G401 (cell line): Measurements from ENCODE around the gene CAPN12. TPM values are rescaled to one million over a fixed set of nuclear protein-coding genes. Genes with fewer than 3 reads are reported as not detected.

Source experiments
- DNase-seq: peaks from one replicate; pipeline ENCODE4 v3.0.0-alpha.2; 2015; ENCODE audit warnings: low spot score
- in situ Hi-C: cut with HindIII; loops from 2 replicates; pipeline ENCODE4 v1.10.0; 2016; ENCODE audit warnings: low sequenced_read_pairs, mixed read lengths
- total RNA-seq: library from RNA; depleted of rRNA; stranded (reverse); fragments of >200 nt; shearing (Covaris generic); gene quantifications from 2 replicates; pipeline ENCODE4 v1.2.3, GENCODE V29; 2014; rRNA removed

The CAPN12 gene
- total RNA-seq, 1 experiment from 2014 or later: 5.3 TPM

- peak; percentile 36 for DNase-seq
- in situ Hi-C loops: no loop called here
Measured at GRCh38 chr19:38685666-38686529, 58.4 kb downstream of the CAPN12 start.

GRCh38 chr19:38684862-38685665 is 59.2 kb downstream of the CAPN12 start:
- in situ Hi-C loops: no loop called here
- no peak for DNase-seq

GRCh38 chr19:38684078-38684861 is 60.0 kb downstream of the CAPN12 start:
- no peak for DNase-seq
- in situ Hi-C loops: no loop called here

- in situ Hi-C loops: no loop called here
- DNase-seq: peak; percentile 46
Measured at GRCh38 chr19:38683393-38684077, 60.7 kb downstream of the CAPN12 start.

GRCh38 chr19:38682872-38683392 is 61.3 kb downstream of the CAPN12 start:
- in situ Hi-C loops: no loop called here
- no peak for DNase-seq

- in situ Hi-C loops: no loop called here
- no peak for DNase-seq
Measured at GRCh38 chr19:38682195-38682867, 61.9 kb downstream of the CAPN12 start.

Other genes starting within 250 kb of the CAPN12 start
- gene MAP4K1, start 126.5 kb downstream of the CAPN12 start, total RNA-seq: 0.62 TPM in 1 of 2 replicates, not detected in the other
- 451 and 515 TPM in 2 replicates for gene EIF3K, start 125.3 kb downstream of the CAPN12 start, total RNA-seq
- gene ACTN4, start 96.8 kb downstream of the CAPN12 start, total RNA-seq: 173 and 182 TPM in 2 replicates
- not detected in 2 replicates for gene LGALS7, start 29.0 kb upstream of the CAPN12 start, total RNA-seq
- not detected in 2 replicates for gene LGALS7B, start 44.7 kb upstream of the CAPN12 start, total RNA-seq
- gene LGALS4, start 68.5 kb upstream of the CAPN12 start, total RNA-seq: not detected in 2 replicates
- gene ECH1, start 87.3 kb upstream of the CAPN12 start, total RNA-seq: 210 and 267 TPM in 2 replicates
- gene HNRNPL, start 105.5 kb upstream of the CAPN12 start, total RNA-seq: 600 and 749 TPM in 2 replicates
- gene RINL, start 133.8 kb upstream of the CAPN12 start, total RNA-seq: 5.6 and 7.3 TPM in 2 replicates
- 114 and 122 TPM in 2 replicates for gene SIRT2, start 155.1 kb upstream of the CAPN12 start, total RNA-seq
- gene NFKBIB, start 155.5 kb upstream of the CAPN12 start, total RNA-seq: 48.1 and 63.2 TPM in 2 replicates
- gene CCER2, start 167.7 kb upstream of the CAPN12 start, total RNA-seq: not detected in 2 replicates
- 34.2 and 43.0 TPM in 2 replicates for gene SARS2, start 186.3 kb upstream of the CAPN12 start, total RNA-seq
- gene MRPS12, start 186.5 kb upstream of the CAPN12 start, total RNA-seq: 105 and 161 TPM in 2 replicates
- gene FBXO17, start 231.3 kb upstream of the CAPN12 start, total RNA-seq: 47.4 and 91.4 TPM in 2 replicates